Dedifferentiated amniotic fluid mesenchymal stem cell (primary cell): ENCODE results near the gene COPS8.

ENCODE experiments used
- DNase-seq: peaks from one replicate; pipeline ENCODE4 v3.0.0-alpha.2; 2016; ENCODE audit errors: extremely low spot score

Gene COPS8

DNA sequence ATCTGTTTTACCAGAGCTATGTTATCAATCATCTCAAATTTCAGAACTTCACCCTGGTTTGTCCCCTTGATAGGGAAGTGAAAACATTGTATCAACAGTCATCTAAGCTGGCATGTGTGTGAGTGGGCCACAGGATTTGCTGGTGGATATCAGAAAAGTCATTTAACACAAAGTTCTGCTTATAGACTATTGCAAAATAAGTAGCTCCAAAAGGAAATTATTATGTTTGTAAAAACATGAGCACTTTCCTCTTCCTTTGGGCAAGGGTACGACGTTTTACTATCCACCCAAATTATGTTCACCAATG is 20.7 kb upstream of the COPS8 start:
- DNase-seq, result no peak

DNA sequence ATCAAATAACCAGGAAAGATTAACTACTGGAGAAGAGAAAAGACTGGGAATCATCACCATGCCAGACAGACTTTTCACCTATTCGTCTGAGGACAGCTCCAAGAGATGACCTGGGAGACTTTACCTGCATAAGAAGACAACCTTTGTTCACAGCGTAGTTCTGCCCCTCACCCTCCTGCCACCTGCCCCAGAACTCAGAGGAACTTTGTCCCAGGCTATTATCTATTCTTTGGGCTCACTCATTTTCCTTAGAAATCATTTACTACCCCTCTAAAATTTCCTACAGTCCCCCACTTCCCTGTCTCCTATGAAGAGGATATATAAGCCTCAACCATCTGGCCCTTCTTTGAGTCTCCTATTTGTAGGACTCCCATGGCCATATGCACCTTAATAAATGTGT is 19.3 kb upstream of the COPS8 start:
- no peak for DNase-seq

DNA sequence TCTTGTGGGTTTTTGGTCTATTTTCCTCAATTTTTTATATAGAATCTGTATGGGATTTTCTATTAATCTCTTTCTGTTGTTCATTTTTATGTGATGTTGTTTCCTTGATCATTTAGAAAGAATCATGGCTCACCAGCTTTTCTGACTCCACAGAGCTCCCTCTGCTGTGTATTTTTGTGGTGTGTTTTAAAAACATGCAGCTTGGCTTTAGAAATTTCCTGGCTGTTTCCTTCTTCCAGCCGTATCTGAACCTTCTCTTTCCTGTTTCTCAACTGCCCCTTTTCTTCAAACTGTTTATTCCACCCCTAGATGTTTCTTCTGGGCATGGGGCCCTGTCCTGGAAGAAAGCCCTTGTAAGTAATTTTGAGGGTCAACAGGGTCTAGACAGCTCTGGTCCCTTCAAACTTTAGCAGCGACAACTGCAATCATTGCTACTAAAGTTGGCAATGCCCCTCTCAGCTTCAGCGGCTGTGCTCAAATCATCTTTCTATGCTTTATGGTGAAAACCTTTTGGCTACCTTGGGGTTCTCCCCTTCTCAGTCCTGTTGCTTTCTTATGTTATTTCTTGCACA is 17.6 kb upstream of the COPS8 start:
- DNase-seq, result no peak

DNA sequence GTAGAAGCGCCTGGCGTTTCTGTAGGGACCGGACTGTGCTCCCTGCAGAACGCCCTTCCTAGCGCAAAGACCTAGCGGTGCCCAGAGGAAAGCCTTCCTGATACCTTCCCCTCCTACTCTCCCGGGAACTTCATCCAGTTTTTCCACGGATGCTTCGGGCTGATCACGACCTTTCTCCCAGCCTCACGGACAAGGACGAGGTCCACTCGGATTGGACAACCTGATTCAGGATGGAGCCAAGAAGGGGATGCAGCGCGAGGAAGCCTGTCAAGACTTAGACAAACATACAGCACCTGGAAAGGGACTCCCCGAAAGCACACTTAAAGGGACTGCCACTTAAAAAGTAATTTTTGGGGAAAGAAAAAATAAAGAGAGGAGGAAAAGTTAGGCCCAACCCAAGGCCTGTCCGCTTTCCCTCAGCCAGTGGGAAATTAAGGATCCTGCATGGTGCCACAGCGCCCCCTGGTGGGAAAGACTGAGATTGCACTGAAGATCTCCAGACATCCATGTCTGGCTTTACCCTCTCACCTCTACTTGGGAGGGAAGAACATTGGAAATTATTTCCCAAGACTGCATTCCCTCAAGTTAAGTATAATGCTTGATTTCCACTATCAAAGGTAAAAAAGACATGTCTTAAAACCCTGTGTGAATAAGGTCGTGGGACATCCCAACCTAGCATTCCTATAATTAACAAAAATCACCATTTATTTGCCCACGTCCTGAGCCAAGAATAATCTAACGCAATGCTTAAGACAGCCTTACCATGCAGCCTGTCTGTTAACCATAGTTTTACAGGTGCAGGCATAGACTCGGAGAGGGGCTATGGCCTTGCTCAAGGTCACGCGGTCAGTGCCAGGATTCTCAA is 13.4 kb upstream of the COPS8 start:
- peak; percentile 67 for DNase-seq

DNA sequence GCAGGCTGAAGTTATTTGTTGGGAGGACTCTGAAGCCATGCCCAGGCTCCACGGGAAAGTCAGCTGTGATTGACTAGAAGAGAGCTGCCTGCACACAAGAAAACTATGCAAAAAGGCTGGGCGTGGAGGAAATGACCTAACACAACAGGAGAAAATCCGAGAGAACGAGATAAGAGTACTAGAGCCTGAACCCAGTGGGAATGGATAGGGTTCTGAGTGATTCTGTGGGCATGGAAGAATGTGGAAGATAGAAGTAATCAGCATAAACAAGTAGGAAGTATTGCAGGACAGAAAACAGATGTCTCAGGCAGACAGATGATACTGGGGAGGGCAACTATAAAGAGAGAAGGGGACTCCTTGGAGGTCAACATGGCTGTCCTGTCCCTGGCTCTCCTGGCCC is 12.1 kb upstream of the COPS8 start:
- peak; percentile 68 for DNase-seq

DNA sequence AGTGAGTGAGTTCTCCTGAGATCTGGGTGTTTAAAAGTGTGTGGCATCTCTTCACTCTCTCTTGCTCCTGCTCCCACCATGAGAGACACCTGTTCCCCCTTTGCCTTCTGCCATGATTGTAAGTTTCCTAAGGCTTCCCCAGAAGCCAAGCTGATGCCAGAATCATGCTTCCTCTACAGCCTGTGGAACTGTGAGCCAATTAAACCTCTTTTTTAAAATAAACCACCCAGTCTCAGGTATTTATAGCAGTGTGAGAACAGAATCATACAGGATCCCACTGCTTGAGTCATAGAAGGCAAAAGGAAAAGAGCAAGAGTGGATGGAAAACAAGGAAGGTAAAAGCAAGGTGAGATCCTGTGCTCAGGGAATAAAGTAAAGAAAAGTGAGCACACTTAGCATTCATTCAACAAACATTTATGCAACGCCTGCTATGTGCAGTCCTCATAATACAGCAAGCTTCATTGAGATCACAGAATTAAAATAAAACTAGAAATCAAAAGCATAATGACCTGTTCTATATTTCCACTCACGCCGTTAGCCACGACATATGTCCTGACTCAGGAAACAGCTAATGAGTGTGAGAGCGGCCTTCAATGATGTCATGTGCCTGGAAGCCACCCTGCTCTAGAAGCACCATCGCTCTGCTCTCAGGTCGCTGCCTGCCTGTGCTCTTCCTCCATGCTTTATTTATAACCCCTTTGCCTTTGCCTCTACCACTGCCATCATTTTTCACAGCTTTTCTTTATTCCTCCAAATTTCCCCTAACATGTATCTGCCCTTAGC is 11.3 kb upstream of the COPS8 start:
- DNase-seq, result no peak

DNA sequence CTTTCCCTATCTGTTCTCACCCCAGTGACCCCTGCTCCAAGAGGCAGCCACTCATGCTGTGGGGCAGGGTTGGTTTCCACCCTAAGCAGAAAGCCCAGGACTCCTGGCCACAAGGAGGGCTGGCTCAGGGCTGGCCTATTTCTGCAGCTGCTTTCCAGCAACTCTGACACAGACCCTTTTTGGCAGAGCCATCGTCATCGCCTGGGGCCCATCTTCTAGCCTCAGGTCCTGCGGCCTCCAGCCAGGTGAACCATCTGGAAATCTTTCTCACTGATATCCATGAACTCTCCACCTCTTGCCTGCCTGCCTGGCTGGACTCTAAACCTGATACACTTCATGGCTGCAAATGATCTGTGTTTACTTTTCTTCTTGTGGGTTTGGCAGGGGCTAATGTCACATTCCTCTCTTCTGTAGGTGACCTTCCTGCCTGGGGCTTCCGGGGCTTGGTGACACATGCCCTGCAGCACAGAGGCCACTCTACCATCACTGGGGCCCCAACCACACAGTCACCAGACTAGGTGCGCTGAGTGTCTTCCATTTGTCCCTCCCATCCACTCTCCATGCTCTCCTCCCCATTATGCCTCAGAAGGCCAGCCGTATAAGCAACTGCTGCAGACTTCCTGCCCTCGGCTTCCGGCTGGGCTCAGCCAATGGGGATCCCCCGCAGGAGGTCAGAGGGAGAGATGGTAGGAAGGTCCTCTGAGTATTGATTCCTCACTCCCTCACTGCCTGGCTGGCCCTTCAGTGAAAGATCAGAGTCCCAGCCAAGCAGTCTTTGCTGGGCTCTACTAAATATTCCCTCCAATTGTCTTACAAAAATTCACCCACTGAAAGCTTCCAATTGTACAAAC is 9.7 kb upstream of the COPS8 start:
- no peak for DNase-seq

DNA sequence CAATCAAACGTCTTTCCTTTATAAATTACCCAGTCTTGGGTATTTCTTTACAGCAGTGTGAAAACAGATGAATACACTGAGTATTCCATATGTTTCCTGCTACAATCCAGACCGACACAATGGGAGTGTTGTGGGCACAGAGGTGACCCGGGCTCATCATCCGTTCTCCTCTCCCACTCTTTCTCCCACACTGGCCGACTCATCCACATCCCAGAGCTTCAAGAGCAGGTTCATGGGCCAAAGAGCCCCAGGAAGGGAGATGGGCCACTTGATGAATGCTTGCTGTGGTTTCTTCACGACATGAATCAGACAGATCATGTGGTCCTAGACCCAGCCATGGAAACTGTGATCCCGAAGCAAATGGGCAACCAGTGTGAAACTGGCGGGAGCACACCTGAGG is 4.1 kb upstream of the COPS8 start:
- DNase-seq, result no peak

DNA sequence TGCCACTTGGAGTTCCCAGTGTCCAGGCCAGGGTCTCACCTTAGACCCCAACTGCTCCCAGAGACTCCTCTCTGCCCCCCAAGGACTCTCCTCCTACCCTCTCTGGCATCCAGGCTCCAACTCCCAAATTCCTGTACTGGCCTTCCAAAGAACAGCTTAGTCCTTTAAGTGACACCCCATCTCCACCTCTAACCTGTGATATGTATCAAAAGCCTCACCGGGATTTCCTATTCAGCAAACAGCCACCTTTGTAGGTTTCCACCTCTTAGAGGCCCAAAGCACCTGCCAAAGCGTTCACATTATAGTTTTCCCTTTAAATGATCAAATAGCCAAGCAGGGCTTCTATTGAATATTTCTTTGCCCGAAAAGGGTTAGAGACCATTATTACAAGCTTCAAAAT is 2.7 kb upstream of the COPS8 start:
- no peak for DNase-seq

DNA sequence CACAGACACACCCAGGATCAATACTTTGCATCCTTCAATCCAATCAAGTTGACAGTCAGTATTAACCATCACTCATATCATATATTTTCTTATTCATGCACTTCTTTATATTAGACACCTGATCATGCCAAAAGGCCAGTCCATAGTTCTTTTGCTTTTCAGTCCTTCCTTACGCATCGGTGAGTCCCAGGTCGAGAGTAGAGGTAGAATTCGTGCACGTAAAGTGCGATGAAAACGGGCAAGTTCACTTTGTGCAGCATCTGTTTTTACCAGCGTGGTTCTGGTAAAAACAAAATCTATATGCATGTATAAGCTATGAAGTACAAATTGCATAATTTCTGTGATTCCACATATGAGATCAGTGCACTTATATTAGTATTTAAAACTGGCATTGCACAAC is 1.2 kb upstream of the COPS8 start:
- no peak for DNase-seq

DNA sequence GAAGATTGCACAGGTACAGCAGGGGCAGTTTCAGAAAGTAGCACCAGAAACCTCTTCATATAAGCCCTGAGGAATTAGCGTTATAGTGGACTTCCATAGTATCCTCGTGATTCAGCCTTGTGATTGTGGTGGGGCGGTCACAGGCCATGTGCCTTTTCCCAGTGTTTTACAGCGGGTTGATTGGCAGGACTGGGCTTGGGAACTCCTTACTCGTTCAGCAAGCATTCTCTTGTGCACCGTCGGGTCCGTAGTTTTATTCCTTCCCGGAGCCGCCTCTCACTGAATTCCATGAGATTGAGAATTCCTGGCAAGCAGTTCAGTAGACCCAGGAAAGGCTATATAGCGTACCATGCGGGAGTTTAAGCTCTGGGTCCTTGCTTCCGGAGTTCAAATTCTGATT is 5.2 kb downstream of the COPS8 start:
- no peak for DNase-seq

DNA sequence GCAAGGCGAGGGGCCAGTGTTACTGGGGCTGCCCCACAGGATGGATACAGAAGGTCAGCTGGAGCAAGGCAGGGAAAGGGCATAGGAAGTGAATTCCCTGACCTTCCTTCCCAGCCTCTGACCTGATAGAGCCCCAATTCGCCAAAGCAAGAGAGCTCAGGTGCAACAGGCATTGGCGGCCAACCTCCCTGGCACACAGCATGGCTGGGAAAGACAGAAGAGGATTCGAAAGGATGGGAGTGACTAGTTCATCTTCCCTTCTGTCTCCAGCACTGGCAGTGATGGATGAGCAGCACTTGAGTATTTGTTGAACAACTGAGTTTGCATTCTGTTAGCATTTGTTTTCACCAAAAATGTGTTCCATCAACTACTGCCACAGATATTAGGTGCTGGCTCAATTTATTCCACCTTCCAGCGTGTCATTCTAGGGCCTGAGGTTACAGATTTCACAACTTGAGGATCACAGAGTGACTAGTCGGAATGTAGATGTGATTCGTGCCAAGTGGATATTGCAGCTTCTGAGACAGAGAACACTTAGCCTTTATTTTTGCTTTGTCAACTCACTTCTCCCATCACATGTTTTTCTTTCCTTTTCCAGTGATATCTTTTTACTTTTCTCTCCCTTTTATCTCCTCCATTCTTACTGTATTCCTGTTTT is 6.2 kb downstream of the COPS8 start:
- no peak for DNase-seq

DNA sequence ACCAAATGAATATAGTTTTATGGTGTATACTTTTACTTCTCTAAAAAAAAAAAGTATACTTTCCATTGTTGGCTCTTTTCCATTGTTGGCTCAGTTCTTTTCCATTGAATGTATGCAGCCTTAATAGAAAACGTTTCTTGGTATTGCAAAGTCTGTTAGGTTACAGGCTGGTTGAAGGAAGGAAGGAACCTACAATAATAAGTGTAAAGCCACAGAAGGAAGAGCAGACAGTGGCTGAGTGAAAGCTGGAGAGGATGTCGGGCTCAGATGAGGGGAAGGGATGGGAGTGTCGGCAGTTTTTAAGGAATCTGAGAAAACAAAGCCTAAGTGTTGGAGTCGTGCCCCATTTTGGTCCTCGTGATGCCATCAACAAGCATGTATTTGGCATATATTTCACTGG is 6.8 kb downstream of the COPS8 start:
- DNase-seq, result no peak

DNA sequence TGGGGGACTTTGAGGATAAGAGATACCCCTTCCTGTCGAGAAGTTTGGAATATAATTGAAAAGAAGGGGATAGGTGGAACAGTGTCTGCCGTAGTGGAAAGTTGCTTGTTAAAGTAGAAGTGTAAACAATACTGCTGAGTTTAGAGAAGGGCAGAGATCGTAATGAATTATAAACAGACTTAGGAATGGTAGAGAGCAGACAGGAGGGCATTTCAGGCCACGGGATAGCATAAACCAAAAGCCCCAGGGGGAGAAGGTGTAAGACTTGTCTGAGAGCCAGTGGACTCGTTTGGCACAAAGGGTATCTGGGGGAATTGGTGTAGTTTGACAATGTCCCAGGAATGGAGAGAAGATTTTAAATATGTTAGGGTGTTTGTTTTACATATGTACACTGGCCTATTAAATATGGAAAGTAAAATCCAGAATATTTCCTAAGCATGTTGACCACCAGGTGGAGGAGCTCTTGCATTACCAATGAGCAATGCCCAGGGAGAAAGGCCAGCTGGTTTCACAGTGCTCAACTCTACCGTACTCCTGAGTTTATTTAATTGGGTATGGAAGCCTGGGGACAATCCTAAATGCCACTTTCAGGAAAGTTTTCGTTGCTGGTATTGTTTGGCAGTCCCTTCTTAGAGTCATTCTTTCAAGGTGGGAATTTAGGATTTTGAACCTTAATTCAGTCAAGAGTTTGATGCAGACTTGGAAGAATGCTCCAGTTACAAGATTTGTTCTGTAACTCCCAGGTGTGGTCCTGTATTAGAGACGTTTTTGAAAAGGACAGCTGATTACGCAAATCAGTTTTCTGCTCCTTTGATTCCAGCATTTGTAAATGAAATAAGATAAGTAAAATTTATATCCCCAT is 7.5 kb downstream of the COPS8 start:
- DNase-seq, result peak; percentile 71

DNA sequence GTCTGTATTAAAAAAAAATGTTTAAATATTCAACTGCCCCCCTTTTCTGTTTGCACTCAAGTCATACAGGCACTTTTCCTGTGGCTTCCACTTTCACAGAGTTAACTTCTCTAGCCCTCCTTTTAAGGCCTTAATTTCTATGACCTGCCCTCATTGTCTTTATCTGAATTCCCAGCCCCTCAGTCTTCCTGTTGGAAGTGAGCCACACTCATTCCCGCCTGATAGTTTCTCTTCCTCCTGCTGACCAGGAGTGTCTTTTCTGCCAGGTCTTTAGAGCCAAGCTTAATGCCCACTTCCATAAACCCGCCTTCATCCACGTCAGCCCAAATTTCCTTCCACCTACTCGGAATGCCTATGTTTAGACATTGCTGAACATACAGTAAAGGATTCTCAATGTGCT is 10.5 kb downstream of the COPS8 start:
- DNase-seq, result no peak

DNA sequence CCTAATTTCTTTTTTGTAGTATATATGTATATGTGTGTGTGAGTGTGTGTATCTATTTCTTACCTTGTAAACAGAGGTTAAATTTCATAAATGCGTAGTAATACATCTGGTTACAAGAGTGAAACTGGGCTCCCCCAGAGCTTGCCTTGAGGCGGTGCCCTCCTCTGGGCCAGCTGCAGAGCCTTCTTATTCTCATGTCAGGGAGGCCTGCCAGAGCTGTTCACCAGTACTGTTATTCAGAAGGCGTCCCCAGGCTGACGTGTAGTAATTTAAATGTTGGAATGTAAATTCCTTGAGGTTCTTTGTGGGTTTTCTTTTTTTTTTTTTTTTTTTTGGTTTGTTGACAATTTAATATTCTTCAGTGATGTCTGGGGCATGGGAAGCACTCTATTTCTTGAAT is 11.2 kb downstream of the COPS8 start:
- peak; percentile 38 for DNase-seq

DNA sequence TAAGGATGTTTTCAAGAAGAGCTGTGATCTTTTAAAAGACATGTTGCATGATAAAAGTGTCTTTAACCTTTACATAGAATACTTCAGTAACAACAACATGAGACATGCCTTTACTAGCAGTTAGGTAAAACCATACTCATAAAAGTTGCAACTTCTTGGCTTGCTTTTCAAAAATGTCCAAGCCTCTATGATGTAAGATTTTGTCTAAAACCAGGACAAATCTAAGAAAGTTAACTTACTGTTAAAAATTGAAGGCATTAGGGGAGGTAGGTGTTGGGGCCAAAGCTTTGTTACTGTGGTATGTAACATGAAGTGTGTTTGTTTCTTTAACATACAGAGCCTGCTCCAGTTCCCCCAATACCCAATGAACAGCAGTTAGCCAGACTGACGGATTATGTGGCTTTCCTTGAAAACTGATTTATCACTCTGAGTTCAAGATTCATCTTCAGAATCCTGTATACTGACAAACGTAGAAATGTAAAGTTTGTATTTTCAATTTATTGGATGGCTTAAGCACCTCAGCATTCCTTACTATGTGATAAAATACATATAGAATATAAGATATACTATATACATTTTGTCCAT is 11.7 kb downstream of the COPS8 start:
- DNase-seq, result no peak

DNA sequence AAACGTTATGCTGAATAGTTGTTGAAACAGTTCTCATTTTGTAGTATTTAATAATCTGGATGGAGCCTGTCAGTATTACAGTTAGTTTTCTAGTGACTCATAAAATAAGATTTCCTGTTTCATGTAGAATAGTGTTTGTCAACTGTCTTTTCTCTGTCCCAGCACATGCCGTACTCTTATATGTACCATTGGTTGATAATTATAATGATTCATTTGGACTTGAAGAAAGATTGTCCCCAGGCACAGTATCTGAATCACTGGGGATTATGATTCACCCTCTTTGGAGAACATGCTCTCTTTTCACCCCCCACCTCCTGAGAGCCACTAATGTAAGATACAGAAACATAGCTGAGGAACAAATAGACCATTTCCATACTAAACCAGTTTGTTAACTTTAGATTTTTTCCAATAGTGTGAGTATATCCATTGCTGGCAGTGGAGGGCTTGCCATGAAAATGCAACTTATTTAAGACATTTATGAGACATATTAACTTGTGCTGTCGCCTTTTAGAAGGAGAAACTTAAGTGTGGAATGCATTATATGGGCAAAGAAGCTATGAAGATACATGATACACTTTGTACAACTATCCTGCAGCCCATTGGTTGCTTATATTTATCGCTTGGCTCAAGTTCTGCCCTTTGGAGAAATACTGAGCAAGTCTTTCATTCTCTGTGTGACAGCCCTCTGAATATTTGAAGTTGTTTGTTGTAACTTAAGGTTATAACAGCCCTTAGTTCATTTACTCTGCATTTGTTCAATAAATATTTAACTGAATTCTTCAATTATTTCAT is 12.4 kb downstream of the COPS8 start:
- DNase-seq, result peak; percentile 76

DNA sequence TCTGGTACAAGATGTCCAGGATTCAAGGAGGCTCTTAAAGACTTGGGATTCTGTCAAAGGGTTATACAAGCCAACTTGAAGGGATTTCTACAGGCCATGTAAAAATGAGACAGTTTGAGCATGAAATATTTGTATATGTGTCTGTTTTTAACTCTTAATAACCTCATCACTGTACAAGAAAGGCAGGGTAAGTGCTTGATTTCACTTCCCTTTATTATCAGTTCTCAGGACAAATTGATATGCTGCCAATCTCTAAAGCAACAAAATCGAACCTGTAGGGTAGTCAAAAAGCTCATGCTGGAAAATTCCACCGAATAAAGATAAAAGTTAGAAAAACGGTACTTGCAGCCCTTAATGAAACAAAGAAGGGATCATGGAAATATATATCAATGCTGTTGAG is 14.1 kb downstream of the COPS8 start:
- DNase-seq, result no peak
